GM12892 (cell line): ENCODE results near the gene DOCK4.

Source experiments
- POLR2A ChIP-seq: IDR thresholded peaks from 2 replicates; pipeline ENCODE4 v1.6.1; 2011; ENCODE audit warnings: low read depth, low read length, control low read depth
- POLR2AphosphoS5 ChIP-seq: IDR thresholded peaks from 2 replicates; pipeline ENCODE4 v1.6.1; 2011; ENCODE audit warnings: low read depth, low read length, control low read depth
- TAF1 ChIP-seq: IDR thresholded peaks from 2 replicates; pipeline ENCODE4 v1.6.1; 2011; ENCODE audit warnings: low read depth, mild to moderate bottlenecking, control low read depth, low read length, borderline replicate concordance

DNA sequence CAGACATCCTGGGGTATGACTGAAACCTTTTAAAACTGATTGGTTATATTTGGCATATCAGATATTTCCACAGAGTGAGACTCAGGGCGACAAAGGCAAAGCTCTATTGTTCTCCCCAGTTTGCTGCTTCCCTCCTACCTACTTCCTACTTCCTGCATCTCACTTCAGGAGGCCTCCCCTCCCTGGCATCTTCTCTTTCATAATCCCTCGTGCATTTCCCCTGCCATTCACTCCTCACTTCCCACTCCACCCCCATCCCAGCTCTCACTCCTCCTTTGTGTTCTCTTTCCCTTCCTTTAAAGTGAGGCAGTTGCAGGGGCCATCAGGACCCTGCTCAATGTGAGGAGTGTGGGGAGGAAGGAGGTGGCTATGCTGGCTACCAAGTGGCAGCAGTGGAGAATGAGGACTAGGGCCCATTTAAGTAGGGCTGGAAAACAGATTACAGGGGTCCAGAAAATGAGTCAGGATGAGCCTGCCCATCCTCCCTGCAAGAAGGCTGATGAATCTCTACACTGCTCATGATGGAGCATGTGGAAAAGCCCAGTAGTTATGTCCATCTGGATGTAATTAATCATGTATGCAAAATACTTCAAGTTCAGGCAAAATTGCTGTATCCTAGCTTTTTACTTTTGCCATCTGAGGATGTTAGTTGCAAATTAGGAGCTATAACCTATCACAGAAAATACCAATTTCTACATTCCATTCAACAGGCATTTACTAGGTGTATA is 332.1 kb downstream of the DOCK4 start:
- TF ChIP-seq POLR2AphosphoS5, result no peak
- no peak for TF ChIP-seq POLR2A
- no peak for TF ChIP-seq TAF1
